Naive thymus-derived CD8-positive, alpha-beta T cell (primary cell): ENCODE results near the gene TUBD1. TPM values are rescaled to one million over a fixed set of nuclear protein-coding genes. Genes with fewer than 3 reads are reported as not detected.

Experiments
- ATAC-seq, 2 donors: fragments of 150-1000 bp; cut with Tn5 transposase in 1 of 2; sonication (Bioruptor Pico), chemical (Tn5 transposase) in 1 of 2; 1 replicate in 1 of 2; 2 replicates in 1 of 2; pipeline ENCODE4 v1.10.0; 2021; ENCODE audit warnings: mild to moderate bottlenecking in 2 of 2, moderate library complexity in 2 of 2
- POLR2A ChIA-PET: fragments of 350-600 bp; sonication (Branson Sonifier 250); formaldehyde crosslinking; loops from one replicate; lab custom pipeline; 2021; ENCODE audit warnings: antibody characterized with exemption; lab: Charles Lee
- DNase-seq, 10 donors: peaks; one replicate each; pipeline versions ENCODE4 v3.0.0 to v3.0.0-alpha.2; 2020 to 2022
- H3K27ac Mint-ChIP-seq, 10 donors: one replicate each; pipeline ENCODE4 v1.8.0; 2020 to 2022; ENCODE audit warnings: mild to moderate bottlenecking in 10 of 10, mixed read lengths in 10 of 10, moderate library complexity in 4 of 10, inconsistent platforms in 1 of 10
- H3K27me3 Mint-ChIP-seq, 5 donors: one replicate each; pipeline ENCODE4 v1.8.0; 2021 to 2022; ENCODE audit warnings: mixed read lengths in 5 of 5
- H3K36me3 Mint-ChIP-seq, 3 donors: one replicate each; pipeline ENCODE4 v1.8.0; 2020 to 2022; ENCODE audit warnings: mixed read lengths in 3 of 3, mild to moderate bottlenecking in 2 of 3, inconsistent platforms in 1 of 3
- H3K4me1 Mint-ChIP-seq, 4 donors: one replicate each; pipeline ENCODE4 v1.8.0; 2021 to 2022; ENCODE audit warnings: mixed read lengths in 4 of 4
- H3K4me3 Mint-ChIP-seq, 10 donors: one replicate each; pipeline ENCODE4 v1.8.0; 2020 to 2022; ENCODE audit warnings: mild to moderate bottlenecking in 10 of 10, mixed read lengths in 10 of 10, moderate library complexity in 6 of 10, inconsistent platforms in 1 of 10
- H3K9me3 Mint-ChIP-seq, 9 donors: one replicate each; pipeline ENCODE4 v1.8.0; 2020 to 2022; ENCODE audit warnings: mixed read lengths in 9 of 9, mild to moderate bottlenecking in 3 of 9, inconsistent platforms in 1 of 9, moderate library complexity in 1 of 9
- microRNA-seq: library from miRNA; unstranded; fragments of <30 nt; microRNA quantifications from one replicate; pipeline ENCODE4 v1.2.0, GENCODE V29; 2022; ENCODE audit warnings: borderline microRNAs expressed
- polyA plus RNA-seq, 3 donors: library from polyadenylated mRNA; unstranded; fragments of 300-500 nt; fragmentation: Illumina TruSeq; gene quantifications; one replicate each; pipeline ENCODE4 v1.2.3, GENCODE V29; 2021
- total RNA-seq, 8 experiments: library from RNA in 2 of 8; stranded (reverse) in 2 of 8; gene quantifications; one replicate each; pipeline ENCODE4 v1.2.3 and lab custom pipeline; 2021 to 2026

The TUBD1 gene
- total and polyA plus RNA-seq, 5 experiments from 2014 or later = 16.9 to 36.7 (median 24.0) TPM

DNA sequence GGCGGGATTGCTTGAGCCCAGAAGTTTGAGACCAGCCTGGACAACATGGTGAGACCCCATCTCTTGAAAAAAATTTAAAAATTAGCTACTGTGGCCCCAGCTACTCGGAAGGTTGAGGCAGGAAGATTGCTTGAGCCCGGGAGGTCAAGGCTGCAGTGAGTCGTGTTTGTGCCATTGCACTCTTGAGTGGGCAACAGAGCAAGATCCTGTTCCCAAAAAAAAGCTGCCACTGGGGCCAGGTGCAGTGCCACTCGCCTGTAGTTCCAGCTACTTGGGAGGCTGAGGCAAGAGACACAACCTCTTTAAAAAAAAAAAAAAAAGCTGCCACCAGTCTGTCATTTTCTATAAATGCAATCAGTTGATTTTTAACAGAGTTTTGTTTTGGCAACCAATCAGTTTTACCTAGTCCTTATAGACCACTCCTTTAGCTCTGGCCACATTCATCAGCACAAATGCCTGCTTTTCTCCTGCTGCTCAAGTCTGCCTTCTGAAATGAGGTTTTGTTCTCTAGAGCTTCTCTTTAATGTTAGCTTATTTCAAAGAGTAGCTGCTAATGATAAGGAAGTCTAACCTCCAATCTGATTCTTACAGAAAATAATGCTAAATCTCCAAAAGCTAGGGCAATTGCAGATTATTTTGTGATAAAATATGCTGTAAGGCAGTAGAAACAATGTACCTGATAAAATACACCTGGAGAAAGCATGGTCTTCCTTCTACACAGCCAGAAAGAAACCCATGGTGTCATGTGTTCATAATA, 64.8 kb downstream of the TUBD1 start:
- POLR2A ChIA-PET = interaction anchor here (0.9 kb wide), 1 partner anchor 10 kb away, joined by 6 read pairs; no protein-coding TSS in a partner anchor
- DNase-seq (no peak), ATAC-seq (no peak)
- Mint-ChIP-seq H3K4me3 (peak overlapping the region in 1 of 10 donors; percentile 22), H3K27me3 (no peaks in the 10 kb centered on the region), H3K27ac (peak overlapping the region in 8 of 10 donors; percentile 19 to 92 (median 70)), H3K36me3 (peaks cover 0 to 24% (median 2%) of the 10 kb centered on the region in 3 donors), H3K9me3 (no peaks in the 10 kb centered on the region), H3K4me1 (peaks cover 8 to 60% (median 33%) of the 10 kb centered on the region in 4 donors)

DNA sequence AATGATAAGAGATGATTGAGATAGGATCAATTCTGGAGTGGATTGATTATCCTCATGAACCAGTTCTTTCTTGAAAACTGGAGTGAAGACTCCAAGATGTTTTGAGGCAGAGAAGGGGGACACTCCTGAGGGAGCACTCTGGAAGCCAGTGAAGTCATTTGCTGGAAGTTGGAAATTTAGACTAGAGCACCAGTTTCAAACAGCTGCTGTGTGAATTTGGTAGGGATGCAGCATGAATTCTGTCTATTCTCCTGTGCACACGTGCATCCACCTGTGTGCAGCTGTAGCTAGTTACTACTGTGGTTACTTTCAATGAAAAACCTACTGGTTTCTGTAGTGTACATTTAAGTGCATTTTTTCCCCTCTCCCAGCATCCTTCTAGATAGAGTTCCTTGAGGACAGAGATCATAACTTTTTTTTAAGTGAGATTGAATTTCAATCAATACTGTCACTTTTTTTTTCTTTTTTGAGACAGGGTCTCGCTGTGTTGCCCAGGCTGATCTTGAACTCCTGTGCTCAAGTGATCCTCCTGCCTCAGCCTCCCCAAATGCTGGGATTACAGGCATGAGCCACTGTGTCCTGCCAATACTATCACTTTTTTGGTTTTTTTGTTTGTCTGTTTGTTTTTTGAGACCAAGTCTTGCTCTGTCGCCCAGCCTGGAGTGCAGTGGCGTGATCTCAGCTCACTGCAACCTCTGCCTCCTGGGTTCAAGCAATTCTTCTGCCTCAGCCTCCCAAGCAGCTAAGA, 65.9 kb downstream of the TUBD1 start:
- Mint-ChIP-seq H3K4me3 (no peak overlapping the region), H3K4me1 (peaks cover 9 to 57% (median 33%) of the 10 kb centered on the region in 4 donors), H3K9me3 (no peaks in the 10 kb centered on the region), H3K27me3 (no peaks in the 10 kb centered on the region), H3K27ac (peak overlapping the region in 7 of 10 donors; percentile 9 to 92 (median 70)), H3K36me3 (peaks cover 0 to 31% (median 5%) of the 10 kb centered on the region in 3 donors)
- ATAC-seq = no peak
- POLR2A ChIA-PET = no interaction called here
- no peak for DNase-seq

DNA sequence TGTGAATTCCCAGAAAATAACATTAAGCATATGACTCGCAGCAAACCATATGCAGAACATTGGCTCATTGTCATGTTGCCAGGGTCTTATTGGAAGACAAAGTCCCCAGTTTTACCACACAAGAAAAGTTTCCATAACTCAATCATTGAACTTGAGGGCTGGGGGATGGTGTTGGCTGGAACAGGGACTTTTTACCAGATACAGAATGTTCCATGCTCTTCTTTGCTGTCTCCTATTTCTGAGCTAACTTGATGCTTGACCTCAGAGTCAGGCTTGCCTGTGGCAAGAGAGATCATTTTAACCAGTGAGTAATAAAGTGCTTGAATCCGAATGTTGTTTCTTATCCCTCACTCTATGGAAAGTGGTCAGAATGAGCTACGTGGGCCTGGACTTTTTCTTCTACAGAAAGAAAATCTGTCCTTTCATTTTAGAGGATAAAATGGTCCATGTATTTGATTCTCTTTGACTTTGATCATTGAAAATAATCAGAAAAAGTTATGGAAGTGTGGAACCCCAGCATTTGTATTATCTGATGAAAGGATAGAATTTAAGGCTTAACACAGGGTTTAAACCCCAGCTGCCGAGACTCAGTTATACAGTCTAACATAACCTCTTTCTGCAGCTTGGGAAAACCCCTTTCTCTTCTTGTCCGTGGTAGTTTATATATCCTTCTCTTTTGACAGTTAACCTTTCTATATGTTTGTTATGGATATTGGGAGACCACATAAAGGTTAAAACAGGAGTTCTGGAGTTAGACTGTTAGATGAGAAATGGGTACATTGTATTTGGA, 67.0 kb downstream of the TUBD1 start:
- POLR2A ChIA-PET = interaction anchor here (0.7 kb wide), 1 partner anchor 1285 kb away, joined by 8 read pairs; no protein-coding TSS in a partner anchor
- no peaks in the 10 kb centered on the region for H3K27me3 Mint-ChIP-seq
- H3K9me3 Mint-ChIP-seq = no peaks in the 10 kb centered on the region
- peak overlapping the region in 6 of 10 donors; percentile 11 to 92 (median 61) for H3K27ac Mint-ChIP-seq
- H3K4me3 Mint-ChIP-seq = peak overlapping the region in 1 of 10 donors; percentile 1
- H3K4me1 Mint-ChIP-seq = peaks cover 9 to 53% (median 33%) of the 10 kb centered on the region in 4 donors
- ATAC-seq (no peak), DNase-seq (no peak)
- peaks cover 0 to 37% (median 5%) of the 10 kb centered on the region in 3 donors for H3K36me3 Mint-ChIP-seq

DNA sequence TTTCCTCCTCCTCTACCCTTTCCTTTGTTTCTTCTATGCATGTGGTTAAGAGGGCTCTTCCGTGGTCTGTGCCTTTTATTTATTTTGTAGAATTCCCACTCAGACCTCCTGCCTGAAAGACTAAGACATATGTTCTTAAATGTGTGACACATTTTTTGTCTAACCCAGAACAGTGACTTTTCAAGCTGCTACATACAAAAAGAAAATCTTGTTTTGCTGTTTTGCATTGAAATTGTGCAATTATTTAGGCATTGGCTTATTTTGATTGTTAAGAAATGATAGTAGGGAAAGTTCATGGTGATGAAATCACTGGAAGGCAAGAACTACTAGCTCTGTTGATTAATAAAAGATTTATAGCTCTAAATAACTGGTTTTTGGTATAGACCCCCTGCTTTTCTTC, 76.8 kb downstream of the TUBD1 start:
- no peak overlapping the region for H3K4me3 Mint-ChIP-seq
- POLR2A ChIA-PET = interaction anchor here (0.6 kb wide), 1 partner anchor 1595 kb away, joined by 3 read pairs; no protein-coding TSS in a partner anchor
- H3K36me3 Mint-ChIP-seq = peaks cover 0 to 62% (median 22%) of the 10 kb centered on the region in 3 donors
- H3K4me1 Mint-ChIP-seq = peaks cover 0 to 9% (median 0%) of the 10 kb centered on the region in 4 donors
- no peaks in the 10 kb centered on the region for H3K9me3 Mint-ChIP-seq
- no peak for DNase-seq
- no peak for ATAC-seq
- H3K27ac Mint-ChIP-seq = peak overlapping the region in 2 of 10 donors; percentile 73 to 80
- H3K27me3 Mint-ChIP-seq = no peaks in the 10 kb centered on the region

DNA sequence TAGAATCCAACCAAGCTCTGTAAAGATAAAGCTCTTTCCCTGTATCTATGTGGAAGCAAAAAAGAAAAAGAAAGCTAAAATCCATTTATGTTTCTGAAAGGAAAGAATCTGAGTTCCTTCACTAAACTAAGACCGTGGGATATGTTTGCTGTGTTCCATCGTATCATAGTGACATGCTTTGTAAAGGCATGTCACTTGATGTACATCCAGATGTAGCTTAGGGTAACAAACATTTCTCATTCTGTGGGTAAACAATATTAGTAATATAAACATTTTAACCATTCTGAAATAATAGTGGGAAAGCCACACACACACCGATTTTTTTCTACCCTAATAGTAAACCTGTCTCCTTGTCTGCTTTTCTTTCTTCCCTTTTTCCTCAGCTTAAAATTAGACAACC, 78.1 kb downstream of the TUBD1 start:
- Mint-ChIP-seq H3K4me1 (peaks cover 0 to 9% (median 0%) of the 10 kb centered on the region in 4 donors), H3K36me3 (peaks cover 0 to 55% (median 24%) of the 10 kb centered on the region in 3 donors), H3K27ac (peak overlapping the region in 2 of 10 donors; percentile 10 to 19), H3K4me3 (no peak overlapping the region), H3K9me3 (no peaks in the 10 kb centered on the region), H3K27me3 (no peaks in the 10 kb centered on the region)
- DNase-seq (no peak), ATAC-seq (no peak)
- POLR2A ChIA-PET = interaction anchor here (0.8 kb wide), 1 partner anchor 10 kb away, joined by 4 read pairs; no protein-coding TSS in a partner anchor

DNA sequence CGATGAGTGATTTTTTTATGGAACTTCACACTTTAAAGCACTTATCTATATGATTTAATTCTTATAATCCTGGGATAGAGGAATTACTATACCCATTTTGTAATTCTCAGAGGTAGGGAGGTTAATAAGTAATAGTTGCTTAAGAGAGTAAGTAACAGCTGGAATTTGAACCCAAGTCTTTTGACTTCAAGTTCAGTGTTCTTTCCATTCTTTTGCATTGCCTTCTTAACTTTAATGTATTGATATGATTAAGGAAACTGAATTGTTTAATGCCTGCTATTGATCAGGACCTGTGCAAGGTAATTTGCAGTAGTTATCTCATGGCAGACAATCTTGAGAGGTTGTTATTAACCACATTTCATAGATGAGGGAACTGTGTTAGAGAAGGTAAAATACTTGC, 78.5 kb downstream of the TUBD1 start:
- DNase-seq (no peak), ATAC-seq (no peak)
- peaks cover 0 to 54% (median 25%) of the 10 kb centered on the region in 3 donors for H3K36me3 Mint-ChIP-seq
- peaks cover 0 to 9% (median 0%) of the 10 kb centered on the region in 4 donors for H3K4me1 Mint-ChIP-seq
- H3K9me3 Mint-ChIP-seq = no peaks in the 10 kb centered on the region
- peak overlapping the region in 1 of 10 donors; percentile 10 for H3K27ac Mint-ChIP-seq
- POLR2A ChIA-PET = interaction anchor here (0.8 kb wide), 1 partner anchor 10 kb away, joined by 4 read pairs; no protein-coding TSS in a partner anchor
- H3K4me3 Mint-ChIP-seq = no peak overlapping the region
- H3K27me3 Mint-ChIP-seq = no peaks in the 10 kb centered on the region

DNA sequence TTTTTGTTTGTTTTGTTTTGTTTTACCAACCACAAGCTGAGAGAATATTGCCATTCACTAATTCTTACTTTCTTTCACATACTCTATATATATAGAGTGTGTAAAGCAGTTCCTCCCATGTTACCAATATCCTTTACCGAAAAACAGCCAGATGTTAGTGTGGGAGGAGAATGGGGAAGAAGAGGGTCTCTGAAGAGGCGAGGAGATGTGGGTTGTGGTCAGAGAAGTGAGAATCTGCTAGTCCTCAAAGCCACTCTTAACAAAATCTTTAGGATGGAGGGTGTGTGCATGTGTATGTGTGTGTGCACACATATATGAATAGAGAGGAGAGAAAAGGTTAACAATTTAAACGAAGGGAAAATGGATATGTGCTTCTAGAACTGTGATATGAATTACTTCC, 80.6 kb downstream of the TUBD1 start:
- no peak overlapping the region for H3K4me3 Mint-ChIP-seq
- ATAC-seq (no peak), DNase-seq (no peak)
- H3K27me3 Mint-ChIP-seq = no peaks in the 10 kb centered on the region
- POLR2A ChIA-PET = no interaction called here
- peaks cover 0 to 63% (median 28%) of the 10 kb centered on the region in 3 donors for H3K36me3 Mint-ChIP-seq
- H3K9me3 Mint-ChIP-seq = no peaks in the 10 kb centered on the region
- H3K4me1 Mint-ChIP-seq = peaks cover 0 to 9% (median 0%) of the 10 kb centered on the region in 4 donors
- H3K27ac Mint-ChIP-seq = peak overlapping the region in 4 of 10 donors; percentile 7 to 43 (median 24)

DNA sequence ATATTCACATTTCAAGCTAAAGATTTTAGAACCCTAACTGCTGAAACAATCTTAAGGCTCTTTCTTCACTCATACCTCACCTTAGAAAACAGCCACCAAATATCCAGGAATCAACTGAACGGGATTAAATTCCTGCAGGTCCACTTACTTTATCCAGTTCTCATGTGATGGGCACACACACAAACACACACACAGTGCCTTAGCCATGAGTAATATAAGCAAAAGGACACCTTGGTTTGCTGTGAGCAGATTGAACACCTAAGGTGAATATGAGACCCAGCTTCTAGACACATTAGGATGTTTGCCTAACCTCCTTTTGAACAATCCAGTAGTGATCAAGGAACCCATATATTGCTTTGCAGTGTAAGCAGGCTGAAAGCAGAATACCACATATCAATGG, 81.5 kb downstream of the TUBD1 start:
- POLR2A ChIA-PET = no interaction called here
- H3K36me3 Mint-ChIP-seq = peaks cover 0 to 56% (median 25%) of the 10 kb centered on the region in 3 donors

DNA sequence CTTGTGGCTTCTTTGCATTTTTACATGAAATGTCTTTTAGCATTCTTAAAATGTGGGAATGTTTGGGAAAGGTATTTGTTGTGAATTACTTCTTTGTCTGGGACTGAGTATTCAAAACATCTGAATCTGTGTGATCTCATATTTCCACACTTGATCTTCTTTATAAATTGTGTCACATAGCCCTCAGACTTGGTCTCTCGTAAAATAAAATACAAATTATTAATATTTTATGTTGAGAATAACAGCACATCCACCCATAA, 81.9 kb downstream of the TUBD1 start:
- Mint-ChIP-seq H3K4me3 (no peak overlapping the region), H3K36me3 (peaks cover 0 to 54% (median 22%) of the 10 kb centered on the region in 3 donors), H3K9me3 (no peaks in the 10 kb centered on the region), H3K27me3 (no peaks in the 10 kb centered on the region), H3K27ac (no peak overlapping the region), H3K4me1 (peaks cover 0 to 8% (median 0%) of the 10 kb centered on the region in 4 donors)
- POLR2A ChIA-PET = no interaction called here
- ATAC-seq (no peak), DNase-seq (no peak)

More for the DNA sequence above, 81.5 kb downstream of the TUBD1 start:
- no peak for DNase-seq
- no peak overlapping the region for H3K4me3 Mint-ChIP-seq
- no peak for ATAC-seq
- H3K27ac Mint-ChIP-seq = no peak overlapping the region
- peaks cover 0 to 9% (median 0%) of the 10 kb centered on the region in 4 donors for H3K4me1 Mint-ChIP-seq
- H3K27me3 Mint-ChIP-seq = no peaks in the 10 kb centered on the region
- H3K9me3 Mint-ChIP-seq = no peaks in the 10 kb centered on the region

Small RNA genes within 50 kb of the gene (microRNA-seq; reads per million reads assigned to microRNA genes)
- 68,026 reads per million, percentile 99 among the genes with 10 or more reads in this experiment for gene MIR21

Other genes with a start within 250 kb of the TUBD1 start
- 10 to 100 TPM; 16.2 to 17.3 TPM for gene PTRH2, start 185.5 kb downstream of the TUBD1 start, total RNA-seq
- gene PTRH2, start 185.5 kb downstream of the TUBD1 start, polyA plus RNA-seq = 10 to 100 TPM; 14.4 to 19.7 (median 17.8) TPM
- gene VMP1, start 185.3 kb downstream of the TUBD1 start, total RNA-seq = 10 to 100 TPM; 63.5 to 65.1 TPM
- gene VMP1, start 185.3 kb downstream of the TUBD1 start, polyA plus RNA-seq = 10 to 100 TPM; 39.8 to 57.1 (median 40.9) TPM
- gene RPS6KB1, start 178 bp upstream of the TUBD1 start, total RNA-seq = 10 to 100 TPM; 65.9 to 79.4 TPM
- gene RPS6KB1, start 178 bp upstream of the TUBD1 start, polyA plus RNA-seq = 10 to 100 TPM; 22.7 to 31.5 (median 23.5) TPM
- 10 to 100 TPM; 44.9 to 47.7 TPM for gene RNFT1, start 71.8 kb upstream of the TUBD1 start, total RNA-seq
- 10 to 100 TPM; 24.2 to 30.6 (median 26.4) TPM for gene RNFT1, start 71.8 kb upstream of the TUBD1 start, polyA plus RNA-seq
- gene HEATR6, start 186.0 kb upstream of the TUBD1 start, total RNA-seq = 10 to 100 TPM; 16.4 to 22.1 TPM
- 1 to 10 TPM; 7.0 to 9.6 (median 7.6) TPM for gene HEATR6, start 186.0 kb upstream of the TUBD1 start, polyA plus RNA-seq